ENCODE data around the gene NCAM2. TPM values are rescaled to one million over a fixed set of nuclear protein-coding genes. Genes with fewer than 3 reads are reported as not detected.

The NCAM2 gene
- total RNA-seq, 4 donors from 2014 or later: 0.96 to 1.6 TPM; not detected in 2

GRCh38 chr21:21096956-21097355 lies 98.7 kb downstream of the NCAM2 start:
- in situ Hi-C loops (cut with MboI; ENCODE audit: low pct_ligation_motif_present in 1 of 4, low pct_unique_long_range_greater_than_20kb in 1 of 4, low sequenced_read_pairs in 3 of 4) (no loop called here), intact Hi-C loops (cut with DNase I; ENCODE audit: low total_unique reads) (no loop called here)
- DNase-seq: no peak
- H3K27me3 ChIP-seq: no peaks in the 10 kb centered on the region
- H3K27ac ChIP-seq: no peak overlapping the region
- no peaks in the 10 kb centered on the region for H3K4me1 ChIP-seq
- no peak for TF ChIP-seq EP300 (IDR thresholded peaks at IDR 0.05; ENCODE audit: low read depth)
- TF ChIP-seq CTCF (IDR thresholded peaks at IDR 0.05): no peak
- TF ChIP-seq POLR2AphosphoS5 (IDR thresholded peaks at IDR 0.05): no peak
- TF ChIP-seq POLR2A (IDR thresholded peaks at IDR 0.05): no peak
- WGBS, 2 donors (ENCODE audit: low coverage in 1 of 2): 65 to 68% methylated on average over 5 of the region's 5 CpGs
- H3K36me3 ChIP-seq: no peaks in the 10 kb centered on the region
- no peaks in the 10 kb centered on the region for H3K9me3 ChIP-seq
- H3K4me3 ChIP-seq: no peak overlapping the region

GRCh38 chr21:21097466-21097865 lies 99.3 kb downstream of the NCAM2 start:
- Histone ChIP-seq H3K9me3 (no peaks in the 10 kb centered on the region), H3K4me3 (no peak overlapping the region), H3K27ac (no peak overlapping the region), H3K27me3 (no peaks in the 10 kb centered on the region), H3K4me1 (no peaks in the 10 kb centered on the region), H3K36me3 (no peaks in the 10 kb centered on the region)
- WGBS, 2 donors (ENCODE audit: low coverage in 1 of 2): 53% methylated on average over 1 of the region's 1 CpG; no CpG with 5 or more reads in 1 of the 2 donors
- no peak for DNase-seq
- in situ Hi-C loops (cut with MboI; ENCODE audit: low pct_ligation_motif_present in 1 of 4, low pct_unique_long_range_greater_than_20kb in 1 of 4, low sequenced_read_pairs in 3 of 4): no loop called here
- intact Hi-C loops (cut with DNase I; ENCODE audit: low total_unique reads): no loop called here
- TF ChIP-seq EP300 (IDR thresholded peaks at IDR 0.05; ENCODE audit: low read depth): no peak
- no peak for TF ChIP-seq POLR2AphosphoS5 (IDR thresholded peaks at IDR 0.05)
- no peak for TF ChIP-seq CTCF (IDR thresholded peaks at IDR 0.05)
- no peak for TF ChIP-seq POLR2A (IDR thresholded peaks at IDR 0.05)

GRCh38 chr21:21101911-21102310 lies 103.7 kb downstream of the NCAM2 start:
- 74 to 100% methylated on average over 1 of the region's 1 CpG for WGBS, 2 donors (ENCODE audit: low coverage in 1 of 2)
- in situ Hi-C loops (cut with MboI; ENCODE audit: low pct_ligation_motif_present in 1 of 4, low pct_unique_long_range_greater_than_20kb in 1 of 4, low sequenced_read_pairs in 3 of 4): no loop called here
- Histone ChIP-seq H3K27ac (no peak overlapping the region), H3K4me3 (no peak overlapping the region), H3K27me3 (no peaks in the 10 kb centered on the region), H3K4me1 (no peaks in the 10 kb centered on the region), H3K9me3 (no peaks in the 10 kb centered on the region), H3K36me3 (no peaks in the 10 kb centered on the region)
- intact Hi-C loops (cut with DNase I; ENCODE audit: low total_unique reads): no loop called here
- TF ChIP-seq POLR2AphosphoS5 (IDR thresholded peaks at IDR 0.05): no peak
- TF ChIP-seq EP300 (IDR thresholded peaks at IDR 0.05; ENCODE audit: low read depth): no peak
- TF ChIP-seq POLR2A (IDR thresholded peaks at IDR 0.05): no peak
- no peak for TF ChIP-seq CTCF (IDR thresholded peaks at IDR 0.05)
- no peak for DNase-seq

GRCh38 chr21:21102896-21103295 lies 104.7 kb downstream of the NCAM2 start:
- intact Hi-C loops (cut with DNase I; ENCODE audit: low total_unique reads) (no loop called here), in situ Hi-C loops (cut with MboI; ENCODE audit: low pct_ligation_motif_present in 1 of 4, low pct_unique_long_range_greater_than_20kb in 1 of 4, low sequenced_read_pairs in 3 of 4) (no loop called here)
- TF ChIP-seq CTCF (IDR thresholded peaks at IDR 0.05): no peak
- no peak for TF ChIP-seq POLR2AphosphoS5 (IDR thresholded peaks at IDR 0.05)
- TF ChIP-seq POLR2A (IDR thresholded peaks at IDR 0.05): no peak
- no peak for TF ChIP-seq EP300 (IDR thresholded peaks at IDR 0.05; ENCODE audit: low read depth)
- H3K4me3 ChIP-seq: no peak overlapping the region
- no peak for DNase-seq
- H3K4me1 ChIP-seq: no peaks in the 10 kb centered on the region
- H3K9me3 ChIP-seq: no peaks in the 10 kb centered on the region
- WGBS, 2 donors (ENCODE audit: low coverage in 1 of 2): 86 to 89% methylated on average over 2 of the region's 2 CpGs
- no peaks in the 10 kb centered on the region for H3K27me3 ChIP-seq
- H3K36me3 ChIP-seq: no peaks in the 10 kb centered on the region
- no peak overlapping the region for H3K27ac ChIP-seq
